ENCODE results near the gene MYCBP. TPM values are rescaled to one million over a fixed set of nuclear protein-coding genes. Genes with fewer than 3 reads are reported as not detected.
A peak's percentile ranks its signal among the peaks of the same experiment; 100 is the strongest.

MYCBP gene
- polyA plus RNA-seq, 4 donors = 31.5 to 38.0 (median 34.1) TPM

DNA sequence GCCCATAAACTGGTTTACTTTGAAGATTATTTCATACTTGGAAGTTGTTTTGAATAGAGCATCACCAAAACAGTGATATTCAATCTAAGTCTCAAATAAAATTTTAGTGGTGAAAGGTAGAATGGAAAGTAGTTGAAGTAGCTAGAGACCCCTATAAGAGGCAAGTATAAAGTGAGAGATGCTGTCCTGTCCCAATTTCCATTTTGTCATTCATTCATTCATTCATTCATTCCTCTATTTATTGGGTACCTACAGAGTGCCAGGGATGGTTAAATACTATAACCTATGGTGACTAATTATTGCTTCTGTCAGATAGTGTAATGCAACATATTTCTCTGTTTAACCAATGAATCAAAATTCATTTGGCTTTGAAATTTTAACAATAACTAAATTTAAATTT, 46.3 kb downstream of the MYCBP start:
- DNase-seq (ENCODE audit: low read depth in 4 of 4, low spot score in 3 of 4) = no peak

- no peak for DNase-seq (ENCODE audit: low read depth in 4 of 4, low spot score in 3 of 4)
Observed at GRCh38 chr1:38826262-38826661, 46.9 kb downstream of the MYCBP start.

- DNase-seq (ENCODE audit: low read depth in 4 of 4, low spot score in 3 of 4) = no peak
Observed at GRCh38 chr1:38820860-38821259, 52.3 kb downstream of the MYCBP start.

DNA sequence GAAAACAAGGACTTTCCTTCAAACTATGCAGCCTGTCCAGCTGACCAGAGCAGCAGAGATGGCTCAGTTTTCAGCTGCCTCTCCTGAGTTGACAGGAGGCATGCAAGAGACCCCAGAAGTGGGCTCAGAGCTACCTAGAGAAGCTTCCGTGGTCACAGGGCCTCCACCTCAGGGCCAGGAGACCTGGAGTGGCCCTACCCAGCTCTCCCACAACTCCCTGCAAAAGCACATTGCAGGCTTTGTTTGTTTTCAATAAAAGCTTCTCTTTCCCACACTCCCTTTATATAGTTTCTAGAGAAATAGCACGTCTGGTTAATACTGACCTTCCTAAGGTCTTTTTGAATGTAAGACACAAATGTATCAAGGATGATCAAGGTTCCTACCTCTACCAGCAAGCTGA, 53.6 kb downstream of the MYCBP start:
- DNase-seq (ENCODE audit: low read depth in 4 of 4, low spot score in 3 of 4) = no peak

GRCh38 chr1:38819040-38819439, 54.1 kb downstream of the MYCBP start:
- DNase-seq (ENCODE audit: low read depth in 4 of 4, low spot score in 3 of 4) = no peak

GRCh38 chr1:38818175-38818976, 54.8 kb downstream of the MYCBP start:
- peak; percentile 51 to 67 (median 57) for DNase-seq (ENCODE audit: low read depth in 4 of 4, low spot score in 3 of 4)

DNA sequence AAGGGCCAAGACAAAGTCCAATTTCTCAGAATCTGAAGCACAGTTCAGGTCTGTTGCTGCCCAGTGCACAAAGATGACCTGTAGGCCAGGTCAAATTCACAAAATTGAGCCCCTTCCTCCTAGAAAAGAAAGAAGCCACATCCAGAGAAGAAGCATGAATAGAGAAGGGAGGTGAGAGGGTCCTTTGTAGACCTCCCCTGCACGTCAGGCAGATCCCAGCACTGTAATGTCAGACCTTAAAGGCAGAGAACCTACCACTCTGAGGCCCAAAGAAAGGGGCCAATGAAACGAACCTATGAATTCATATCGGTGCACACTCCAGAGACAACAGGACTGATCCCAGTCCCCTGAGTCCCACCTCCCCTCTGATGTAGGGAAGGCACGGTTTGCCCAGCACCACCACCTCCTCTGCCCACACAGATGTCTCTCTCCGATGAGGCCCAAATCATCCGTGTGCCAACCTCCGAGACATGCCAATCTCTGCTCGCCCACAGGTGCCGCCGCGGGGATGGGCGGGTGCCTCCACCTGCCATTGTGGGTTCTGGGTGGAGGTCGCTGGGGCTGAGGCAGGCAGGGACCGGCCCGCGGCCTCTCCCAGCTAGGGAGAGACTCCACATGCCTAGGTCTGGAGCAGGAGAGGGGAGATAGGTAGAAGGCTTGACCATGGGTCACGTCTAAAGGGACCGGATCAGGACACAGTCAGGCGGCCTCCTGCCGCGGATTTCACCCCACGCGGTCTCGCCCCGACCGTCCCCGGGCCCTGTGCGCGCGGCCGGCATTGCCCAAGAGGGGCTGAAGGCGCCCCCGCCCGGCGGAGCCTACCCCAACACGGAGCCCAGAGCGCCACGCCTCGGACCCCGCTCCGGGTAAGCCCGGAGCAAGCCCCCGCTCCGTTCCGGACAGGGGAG, 55.6 kb downstream of the MYCBP start:
- DNase-seq (ENCODE audit: low read depth in 4 of 4, low spot score in 3 of 4) = no peak

DNA sequence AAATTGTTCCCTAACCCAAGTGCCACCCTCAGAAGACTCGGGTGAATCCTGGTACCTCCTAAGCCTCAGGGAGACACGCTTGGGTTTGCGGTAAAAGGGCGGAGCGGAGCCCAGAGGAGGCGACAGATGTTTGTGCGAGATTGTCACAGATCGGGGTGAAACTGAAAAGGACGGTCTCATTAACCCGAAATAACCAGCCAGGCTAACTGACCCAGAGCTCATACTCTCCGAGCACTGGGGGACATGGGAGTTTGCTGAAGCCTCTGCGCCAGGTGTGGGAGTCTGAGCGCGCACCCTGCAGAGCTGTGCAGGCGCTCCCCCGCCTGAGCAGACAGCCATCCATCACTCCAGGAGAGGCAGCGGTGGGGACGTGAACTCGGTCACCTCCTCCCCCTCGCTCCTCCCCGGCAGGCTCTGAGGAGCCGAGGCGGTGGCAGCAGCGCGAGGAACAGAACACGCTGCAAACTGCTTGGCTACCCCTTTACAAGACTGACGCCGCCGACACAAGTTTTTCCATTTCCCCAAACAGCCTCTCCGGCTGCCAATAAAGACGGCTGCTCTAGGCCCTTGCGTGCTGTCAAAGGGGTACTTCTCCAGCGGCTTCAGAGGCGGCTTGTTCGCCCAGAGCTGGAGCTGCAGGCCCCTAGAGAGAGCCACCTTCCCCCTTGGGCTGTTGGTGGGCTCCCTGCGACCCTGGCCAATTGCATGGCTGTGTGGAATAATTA, 57.1 kb downstream of the MYCBP start:
- DNase-seq (ENCODE audit: low read depth in 4 of 4, low spot score in 3 of 4) = peak in 2 of 4 donors; percentile 67 to 73

GRCh38 chr1:38814984-38815464, 58.1 kb downstream of the MYCBP start:
- no peak for DNase-seq (ENCODE audit: low read depth in 4 of 4, low spot score in 3 of 4)

DNA sequence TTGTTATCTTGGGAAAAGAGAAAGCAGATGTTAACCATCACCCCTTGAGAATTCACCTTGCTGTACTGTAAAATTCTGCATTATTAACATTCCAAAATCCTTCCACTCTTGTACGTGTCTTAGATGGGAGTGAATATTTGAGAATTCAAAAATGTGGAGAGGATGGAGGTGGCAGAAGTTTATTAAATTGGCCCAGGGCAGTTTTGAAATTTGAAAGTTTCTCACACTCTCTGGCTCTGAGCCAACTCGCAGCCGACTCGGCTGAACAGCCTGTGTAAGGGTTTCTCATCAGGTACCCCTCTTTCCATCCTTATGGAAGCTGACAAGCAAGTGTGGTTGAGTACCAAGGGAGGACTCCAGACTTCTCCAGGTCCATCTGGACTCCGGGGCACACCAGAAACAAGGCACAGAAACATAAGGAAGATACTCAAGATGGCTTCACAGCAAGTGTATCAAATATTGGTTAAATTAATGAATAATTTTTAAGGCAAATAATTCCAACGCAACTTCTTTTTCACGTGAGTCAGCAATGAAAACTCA, 58.6 kb downstream of the MYCBP start:
- DNase-seq (ENCODE audit: low read depth in 4 of 4, low spot score in 3 of 4) = no peak

DNA sequence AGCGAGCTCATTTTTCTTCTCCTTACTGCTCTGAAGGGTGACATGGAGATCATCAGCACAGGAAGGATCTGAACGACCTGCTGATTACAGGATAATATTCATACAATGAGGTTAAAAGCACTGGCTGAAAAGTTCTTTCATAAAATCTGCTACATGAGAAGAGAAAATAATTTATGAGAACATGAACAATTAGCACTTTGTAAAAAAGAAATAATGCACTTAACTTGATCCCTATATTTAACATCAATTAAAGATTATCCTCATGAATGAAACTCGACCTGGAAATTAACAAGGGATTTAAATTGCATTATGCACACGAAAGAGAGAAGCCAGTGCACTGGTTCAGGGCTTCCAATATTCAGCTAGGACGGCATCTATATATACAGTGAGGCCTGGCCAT, 60.2 kb downstream of the MYCBP start:
- DNase-seq (ENCODE audit: low read depth in 4 of 4, low spot score in 3 of 4) = no peak

Other genes starting within 250 kb of the MYCBP start
- 10 to 100 TPM; 33.3 to 40.1 (median 39.3) TPM for gene RRAGC, start 13.6 kb downstream of the MYCBP start, polyA plus RNA-seq (ENCODE audit: insufficient read length in 4 of 4)
- under 1 TPM in 3 of 4 donors, not detected in 1; 0.10 to 0.39 (median 0.37) TPM for gene GJA9, start 8.2 kb upstream of the MYCBP start, polyA plus RNA-seq (ENCODE audit: insufficient read length in 4 of 4)
- gene RHBDL2, start 68.5 kb upstream of the MYCBP start, polyA plus RNA-seq (ENCODE audit: insufficient read length in 4 of 4) = 1 to 10 TPM; 1.0 to 1.4 (median 1.1) TPM
- 100 to 1,000 TPM in 3 of 4 donors, 10 to 100 TPM in 1; 86.2 to 123 (median 116) TPM for gene AKIRIN1, start 117.9 kb upstream of the MYCBP start, polyA plus RNA-seq (ENCODE audit: insufficient read length in 4 of 4)
- 100 to 1,000 TPM; 270 to 313 (median 282) TPM for gene NDUFS5, start 153.0 kb upstream of the MYCBP start, polyA plus RNA-seq (ENCODE audit: insufficient read length in 4 of 4)